HL-60/S4 treated with retinoic acid at 250 ng/mL for 4 days and 3 days (cell line): ENCODE data around the gene UGGT1.

Experiments used
- in situ Hi-C: fragments of 300-500 bp; cut with MboI; formaldehyde crosslinking; loops from 2 replicates; pipeline ENCODE4 v1.7.0; 2022; ENCODE audit warnings: low sequenced_read_pairs

Gene UGGT1, protein sequence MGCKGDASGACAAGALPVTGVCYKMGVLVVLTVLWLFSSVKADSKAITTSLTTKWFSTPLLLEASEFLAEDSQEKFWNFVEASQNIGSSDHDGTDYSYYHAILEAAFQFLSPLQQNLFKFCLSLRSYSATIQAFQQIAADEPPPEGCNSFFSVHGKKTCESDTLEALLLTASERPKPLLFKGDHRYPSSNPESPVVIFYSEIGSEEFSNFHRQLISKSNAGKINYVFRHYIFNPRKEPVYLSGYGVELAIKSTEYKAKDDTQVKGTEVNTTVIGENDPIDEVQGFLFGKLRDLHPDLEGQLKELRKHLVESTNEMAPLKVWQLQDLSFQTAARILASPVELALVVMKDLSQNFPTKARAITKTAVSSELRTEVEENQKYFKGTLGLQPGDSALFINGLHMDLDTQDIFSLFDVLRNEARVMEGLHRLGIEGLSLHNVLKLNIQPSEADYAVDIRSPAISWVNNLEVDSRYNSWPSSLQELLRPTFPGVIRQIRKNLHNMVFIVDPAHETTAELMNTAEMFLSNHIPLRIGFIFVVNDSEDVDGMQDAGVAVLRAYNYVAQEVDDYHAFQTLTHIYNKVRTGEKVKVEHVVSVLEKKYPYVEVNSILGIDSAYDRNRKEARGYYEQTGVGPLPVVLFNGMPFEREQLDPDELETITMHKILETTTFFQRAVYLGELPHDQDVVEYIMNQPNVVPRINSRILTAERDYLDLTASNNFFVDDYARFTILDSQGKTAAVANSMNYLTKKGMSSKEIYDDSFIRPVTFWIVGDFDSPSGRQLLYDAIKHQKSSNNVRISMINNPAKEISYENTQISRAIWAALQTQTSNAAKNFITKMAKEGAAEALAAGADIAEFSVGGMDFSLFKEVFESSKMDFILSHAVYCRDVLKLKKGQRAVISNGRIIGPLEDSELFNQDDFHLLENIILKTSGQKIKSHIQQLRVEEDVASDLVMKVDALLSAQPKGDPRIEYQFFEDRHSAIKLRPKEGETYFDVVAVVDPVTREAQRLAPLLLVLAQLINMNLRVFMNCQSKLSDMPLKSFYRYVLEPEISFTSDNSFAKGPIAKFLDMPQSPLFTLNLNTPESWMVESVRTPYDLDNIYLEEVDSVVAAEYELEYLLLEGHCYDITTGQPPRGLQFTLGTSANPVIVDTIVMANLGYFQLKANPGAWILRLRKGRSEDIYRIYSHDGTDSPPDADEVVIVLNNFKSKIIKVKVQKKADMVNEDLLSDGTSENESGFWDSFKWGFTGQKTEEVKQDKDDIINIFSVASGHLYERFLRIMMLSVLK (N-terminal part only)

DNA sequence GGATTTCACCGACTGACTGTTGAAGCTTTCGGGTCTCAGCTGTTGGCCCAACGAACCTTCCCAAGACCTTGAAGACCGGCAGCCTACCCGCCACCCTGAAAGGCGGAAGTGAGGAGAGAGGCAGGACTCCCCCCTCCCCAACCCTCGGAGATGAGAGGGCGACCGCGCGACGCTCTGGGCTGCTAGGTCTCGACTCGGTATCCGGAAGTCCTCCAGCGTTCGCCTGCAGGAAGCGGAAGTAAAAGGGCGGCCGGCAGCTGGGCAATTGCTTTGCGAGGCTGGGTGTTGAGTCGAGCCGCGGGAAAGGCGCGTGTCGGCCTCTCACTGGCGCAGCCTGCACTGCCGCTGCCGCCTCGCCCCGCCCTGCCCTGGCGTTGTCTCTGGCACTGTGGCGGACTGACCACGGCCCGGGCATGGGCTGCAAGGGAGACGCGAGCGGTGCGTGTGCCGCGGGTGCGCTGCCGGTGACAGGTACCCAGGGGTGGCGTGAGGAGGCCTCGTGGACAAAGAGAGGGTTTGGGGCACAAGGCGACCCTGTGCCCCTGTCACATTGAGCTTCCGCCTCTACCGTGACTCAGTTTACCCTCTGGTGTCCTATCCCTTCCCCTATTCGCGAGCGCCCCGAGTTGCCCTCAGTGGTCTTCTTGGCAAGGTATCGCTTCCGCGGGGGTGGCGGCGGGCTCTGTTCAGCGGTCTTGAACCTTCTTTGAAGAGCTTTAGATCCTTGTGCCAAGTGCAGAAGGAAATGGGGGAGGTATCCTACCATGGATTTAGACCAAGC, at the start of gene UGGT1:
TSS of gene UGGT1 (plus strand) at position 256 of the 781 bp plus-strand sequence. CDS start at position 414, 158 bp downstream.
- in situ Hi-C loops = no loop called here

DNA sequence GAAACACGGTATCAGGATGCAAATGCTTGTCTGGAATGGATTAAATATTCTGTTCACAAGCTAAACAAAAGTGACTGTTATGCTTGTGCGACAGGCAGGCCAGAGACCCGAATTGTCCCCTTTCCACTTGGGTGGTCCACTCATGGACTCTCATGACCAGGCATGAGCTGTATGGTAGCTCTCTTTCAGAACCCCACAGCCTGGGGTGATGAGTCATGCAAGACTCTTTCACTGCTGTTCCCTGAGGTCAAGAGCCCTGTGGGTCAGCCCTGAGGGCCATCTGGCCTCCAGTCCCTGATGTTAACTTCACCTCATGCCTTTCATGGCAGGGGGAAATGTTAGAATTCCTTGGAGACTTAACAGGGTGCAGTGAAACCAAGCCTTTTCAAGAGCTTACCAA, 49.4 kb upstream of the UGGT1 start:
- in situ Hi-C loops = no loop called here

- in situ Hi-C loops = no loop called here
Observed at GRCh38 chr2:128043041-128043440, 48.0 kb upstream of the UGGT1 start.

DNA sequence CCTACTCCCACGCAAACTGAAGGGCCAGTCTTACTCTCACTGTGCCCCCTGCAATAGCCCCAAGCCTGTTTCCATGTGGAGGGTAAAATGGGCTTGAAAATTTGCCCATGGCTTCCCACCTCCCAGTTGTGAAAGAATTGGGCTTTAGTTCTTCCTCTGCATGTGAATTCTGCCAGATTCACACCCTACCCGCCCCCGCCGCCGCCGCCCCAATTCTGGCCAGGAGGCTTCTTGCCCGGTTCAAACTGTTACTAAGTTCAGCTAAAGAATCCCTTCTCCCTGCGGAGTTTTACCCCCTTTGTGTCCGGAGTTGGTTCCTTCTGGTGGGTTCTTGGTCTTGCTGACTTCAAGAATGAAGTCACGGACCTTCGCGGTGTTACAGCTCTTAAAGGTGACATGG, 37.7 kb upstream of the UGGT1 start:
- in situ Hi-C loops = no loop called here

DNA sequence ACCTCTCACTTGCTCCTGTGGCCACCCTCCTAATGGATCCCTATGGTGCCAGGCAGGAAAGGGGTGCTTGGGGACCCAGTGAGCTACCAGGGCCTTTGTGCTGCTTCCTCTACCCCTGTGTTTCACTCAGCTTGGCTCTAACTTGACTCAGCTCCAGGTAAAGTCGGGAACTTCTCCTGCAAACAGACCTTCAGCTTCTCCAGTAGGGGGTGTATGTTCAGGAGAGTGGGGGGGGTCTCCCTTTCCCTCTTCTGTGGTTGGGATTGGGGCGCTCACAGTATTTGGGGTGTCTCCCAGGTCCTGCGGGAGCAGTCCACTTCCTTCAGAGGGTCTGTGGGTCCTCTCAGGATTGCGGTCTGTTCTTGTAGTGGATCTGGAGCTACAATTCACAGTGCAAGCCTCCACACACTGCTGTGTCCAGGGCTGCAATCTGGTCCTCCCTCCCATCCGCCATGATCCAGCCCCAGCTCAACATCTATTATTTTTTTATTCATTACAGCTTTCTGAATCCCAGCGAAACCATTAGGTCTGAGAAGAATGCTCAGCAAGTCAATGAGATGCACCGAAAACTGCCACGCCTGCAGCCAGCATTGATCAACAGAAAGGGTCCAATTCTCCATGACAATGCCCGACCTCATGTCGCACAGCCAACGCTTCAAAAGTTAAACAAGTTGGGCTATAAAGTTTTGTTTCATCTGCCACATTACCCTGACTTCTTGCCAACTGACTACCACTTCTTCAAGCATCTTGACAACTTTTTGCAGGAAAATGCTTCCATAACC, 36.7 kb upstream of the UGGT1 start:
- in situ Hi-C loops = no loop called here

- in situ Hi-C loops = no loop called here
Observed at GRCh38 chr2:128057334-128057733, 33.7 kb upstream of the UGGT1 start.

DNA sequence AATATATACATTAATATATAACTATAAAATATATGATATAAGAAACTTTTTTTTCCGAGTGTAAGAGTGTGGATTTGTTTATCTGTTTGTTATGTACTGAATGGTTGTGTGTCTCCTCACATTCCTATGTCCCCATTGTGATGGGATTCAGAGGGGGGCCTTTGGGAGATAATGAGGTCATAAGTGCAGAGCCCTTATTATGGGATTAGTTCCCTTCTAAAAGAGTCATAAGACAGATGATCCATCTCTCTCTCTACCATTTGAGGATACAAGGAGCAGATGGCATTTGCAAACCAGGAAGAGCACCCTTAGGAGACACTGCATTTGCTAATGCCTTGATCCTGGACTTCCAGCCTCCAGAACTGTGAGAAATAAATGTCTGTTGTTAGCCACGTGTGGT, 32.9 kb upstream of the UGGT1 start:
- in situ Hi-C loops = no loop called here

GRCh38 chr2:128062571-128062970, 28.4 kb upstream of the UGGT1 start:
- in situ Hi-C loops = no loop called here

DNA sequence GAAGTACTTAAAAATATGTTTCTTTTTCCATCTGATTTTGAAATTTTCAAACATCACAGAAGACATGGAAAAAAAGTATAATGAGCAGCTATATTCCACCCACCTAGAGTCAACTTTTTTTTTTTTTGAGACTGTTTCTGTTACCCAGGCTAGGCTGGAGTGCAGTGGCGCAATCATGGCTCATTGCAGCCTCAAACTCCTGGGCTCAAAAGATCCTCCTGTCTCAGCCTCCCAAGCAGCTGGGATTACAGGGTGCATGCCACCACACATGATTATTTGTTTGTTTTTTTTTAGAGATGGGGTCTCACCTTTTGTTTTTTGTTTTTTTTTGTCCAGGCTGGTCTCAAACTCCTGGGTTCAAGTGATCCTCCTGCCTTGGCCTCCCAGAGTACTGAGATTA, 26.6 kb upstream of the UGGT1 start:
- in situ Hi-C loops = no loop called here

GRCh38 chr2:128069769-128070168, 21.2 kb upstream of the UGGT1 start:
- in situ Hi-C loops = no loop called here

- in situ Hi-C loops = no loop called here
Observed at GRCh38 chr2:128073278-128073677, 17.7 kb upstream of the UGGT1 start.

- in situ Hi-C loops = no loop called here
Observed at GRCh38 chr2:128076461-128077106, 14.4 kb upstream of the UGGT1 start.

GRCh38 chr2:128084757-128085156, 6.2 kb upstream of the UGGT1 start:
- in situ Hi-C loops = no loop called here

- in situ Hi-C loops = no loop called here
Observed at GRCh38 chr2:128086244-128086643, 4.8 kb upstream of the UGGT1 start.

GRCh38 chr2:128090575-128090944, 440 bp upstream of the UGGT1 start:
- in situ Hi-C loops = no loop called here

GRCh38 chr2:128091726-128092080, 703 bp downstream of the UGGT1 start:
- in situ Hi-C loops = no loop called here

GRCh38 chr2:128092656-128093055, 1.7 kb downstream of the UGGT1 start:
- in situ Hi-C loops = no loop called here

- in situ Hi-C loops = no loop called here
Observed at GRCh38 chr2:128093762-128094161, 2.8 kb downstream of the UGGT1 start.

- in situ Hi-C loops = no loop called here
Observed at GRCh38 chr2:128095201-128095600, 4.2 kb downstream of the UGGT1 start.
